Measurements from ENCODE around the gene NDUFB4. TPM values are rescaled to one million over a fixed set of nuclear protein-coding genes. Genes with fewer than 3 reads are reported as not detected.
"Not testable (repeated sequence)": the region's sequence is repeated elsewhere in the genome, so short reads cannot be mapped to it uniquely, and the experiment has no call there.

The NDUFB4 gene
- total RNA-seq, 1 donor from 2014 or later: 121 TPM

GRCh38 chr3:120568598-120568997, 27.5 kb upstream of the NDUFB4 start:
- intact Hi-C loops (cut with micrococcal nuclease): no loop called here

GRCh38 chr3:120569222-120570057, 26.7 kb upstream of the NDUFB4 start:
- intact Hi-C loops (cut with micrococcal nuclease): no loop called here

- intact Hi-C loops (cut with micrococcal nuclease): no loop called here
Measured at GRCh38 chr3:120572027-120572426, 24.1 kb upstream of the NDUFB4 start.

- intact Hi-C loops (cut with micrococcal nuclease): no loop called here
Measured at GRCh38 chr3:120587332-120587975, 8.7 kb upstream of the NDUFB4 start.

- intact Hi-C loops (cut with micrococcal nuclease): loop anchor here (1.0 to 10.0 kb wide), 15 partner anchors 34 to 1919 kb away; partner anchors contain the start of genes B4GALT4, CFAP91, COX17 and EAF2
Measured at GRCh38 chr3:120595788-120596115, 384 bp upstream of the NDUFB4 start.

- intact Hi-C loops (cut with micrococcal nuclease): loop anchor here (1.0 to 10.0 kb wide), 16 partner anchors 36 to 1918 kb away; partner anchors contain the start of genes B4GALT4, CFAP91, COX17 and EAF2
Measured at GRCh38 chr3:120596853-120597223, 702 bp downstream of the NDUFB4 start.

- intact Hi-C loops (cut with micrococcal nuclease): loop anchor here (1.0 to 10.0 kb wide), 8 partner anchors 835 to 1917 kb away; partner anchors contain the start of genes B4GALT4, CFAP91, COX17 and EAF2
Measured at GRCh38 chr3:120597445-120598049, 1.4 kb downstream of the NDUFB4 start.

- intact Hi-C loops (cut with micrococcal nuclease): loop anchor here (5.0 to 10.0 kb wide), 4 partner anchors 897 to 1916 kb away; partner anchors contain the start of genes CFAP91, COX17, EAF2 and IQCB1
Measured at GRCh38 chr3:120599211-120599610, 3.1 kb downstream of the NDUFB4 start.

- intact Hi-C loops (cut with micrococcal nuclease): no loop called here
Measured at GRCh38 chr3:120601554-120601953, 5.4 kb downstream of the NDUFB4 start.

- intact Hi-C loops (cut with micrococcal nuclease): no loop called here
Measured at GRCh38 chr3:120602682-120603081, 6.5 kb downstream of the NDUFB4 start.

GRCh38 chr3:120604382-120604781, 8.2 kb downstream of the NDUFB4 start:
- intact Hi-C loops (cut with micrococcal nuclease): no loop called here

GRCh38 chr3:120604784-120605183, 8.6 kb downstream of the NDUFB4 start:
- intact Hi-C loops (cut with micrococcal nuclease): no loop called here

- intact Hi-C loops (cut with micrococcal nuclease): no loop called here
Measured at GRCh38 chr3:120608506-120608905, 12.4 kb downstream of the NDUFB4 start.

GRCh38 chr3:120614765-120615164, 18.6 kb downstream of the NDUFB4 start:
- intact Hi-C loops (cut with micrococcal nuclease): no loop called here

GRCh38 chr3:120615847-120616609, 19.9 kb downstream of the NDUFB4 start:
- intact Hi-C loops (cut with micrococcal nuclease): no loop called here

- intact Hi-C loops (cut with micrococcal nuclease): not testable (repeated sequence)
Measured at GRCh38 chr3:120616745-120617144, 20.6 kb downstream of the NDUFB4 start.

GRCh38 chr3:120622457-120622856, 26.3 kb downstream of the NDUFB4 start:
- intact Hi-C loops (cut with micrococcal nuclease): no loop called here

- intact Hi-C loops (cut with micrococcal nuclease): loop anchor here (1.0 kb wide), 1 partner anchor 172 kb away; no protein-coding TSS in a partner anchor
Measured at GRCh38 chr3:120622870-120623726, 27.0 kb downstream of the NDUFB4 start.

GRCh38 chr3:120623727-120624093, 27.6 kb downstream of the NDUFB4 start:
- intact Hi-C loops (cut with micrococcal nuclease): loop anchor here (1.0 kb wide), 1 partner anchor 172 kb away; no protein-coding TSS in a partner anchor

- intact Hi-C loops (cut with micrococcal nuclease): no loop called here
Measured at GRCh38 chr3:120625159-120625586, 29.0 kb downstream of the NDUFB4 start.
